HG03342 (cell line): ENCODE measurements around the gene GMDS.

Source experiments
- ATAC-seq: cut with Tn5 transposase; IDR thresholded peaks from one replicate; pipeline ENCODE4 v1.9.1; 2021; ENCODE audit warnings: mild to moderate bottlenecking, moderate library complexity; ENCODE audit not compliant: unreplicated experiment

GMDS gene

GRCh38 chr6:1584996-1585668, 660.3 kb downstream of the GMDS start:
- ATAC-seq: no peak

GRCh38 chr6:1584146-1584545, 661.3 kb downstream of the GMDS start:
- ATAC-seq: no peak

- ATAC-seq: no peak
These were observed 664.0 kb downstream of the GMDS start for GRCh38 chr6:1581120-1581991.

GRCh38 chr6:1580585-1580984, 664.8 kb downstream of the GMDS start:
- ATAC-seq: no peak

- no peak for ATAC-seq
These were observed 665.3 kb downstream of the GMDS start for GRCh38 chr6:1580109-1580508.

- ATAC-seq: no peak
These were observed 666.3 kb downstream of the GMDS start for GRCh38 chr6:1579096-1579495.

GRCh38 chr6:1577896-1578745, 667.3 kb downstream of the GMDS start:
- no peak for ATAC-seq

- no peak for ATAC-seq
These were observed 668.2 kb downstream of the GMDS start for GRCh38 chr6:1577146-1577680.

GRCh38 chr6:1576711-1577110, 668.7 kb downstream of the GMDS start:
- ATAC-seq: no peak

- no peak for ATAC-seq
These were observed 669.2 kb downstream of the GMDS start for GRCh38 chr6:1576166-1576565.

GRCh38 chr6:1575210-1576041, 670.0 kb downstream of the GMDS start:
- ATAC-seq: no peak

- no peak for ATAC-seq
These were observed 670.6 kb downstream of the GMDS start for GRCh38 chr6:1574890-1575209.

- ATAC-seq: no peak
These were observed 671.2 kb downstream of the GMDS start for GRCh38 chr6:1574083-1574761.
